Keratinocyte (primary cell): Measurements from ENCODE around the gene TIMM29.

Experiments
- CTCF ChIP-seq, 3 experiments: IDR thresholded peaks in 1 of 3; conservative IDR thresholded peaks in 1 of 3; optimal IDR thresholded peaks in 1 of 3; 2 replicates in 2 of 3; 3 replicates in 1 of 3; pipeline versions ENCODE3 to v1.5.1; 2011; ENCODE audit warnings: low read length in 3 of 3, mild to moderate bottlenecking in 3 of 3, moderate library complexity in 2 of 3, control low read depth in 1 of 3, inconsistent platforms in 1 of 3; ENCODE audit not compliant: insufficient read depth in 2 of 3; ENCODE audit errors: extremely low read depth in 1 of 3
- EZH2 ChIP-seq: IDR thresholded peaks from one replicate; pipeline ENCODE4 v1.6.1; 2012; ENCODE audit warnings: inconsistent platforms, mild to moderate bottlenecking, low read length, moderate library complexity

- TF ChIP-seq CTCF (optimal IDR thresholded peaks at IDR 0.05 in 1 of 3, IDR thresholded peaks at IDR 0.05 in 1 of 3, conservative IDR thresholded peaks at IDR 0.05 in 1 of 3; ENCODE audit: extremely low read depth in 1 of 3, insufficient read depth in 2 of 3, low read length in 3 of 3) (no peak), EZH2 (no peak)
Measured at GRCh38 chr19:10882108-10882457, 46.5 kb upstream of the TIMM29 start.
